Keratinocyte (primary cell): ENCODE data around the gene NHLRC2. TPM values are rescaled to one million over a fixed set of nuclear protein-coding genes. Genes with fewer than 3 reads are reported as not detected.
"Not testable (repeated sequence)": the region's sequence is repeated elsewhere in the genome, so short reads cannot be mapped to it uniquely, and the experiment has no call there.

Source experiments
- DNase-seq: peaks from one replicate; pipeline ENCODE4 v3.0.0-alpha.2; 2011; ENCODE audit warnings: low read depth, missing footprints, low spot score
- FAIRE-seq: peaks from 2 replicates; lab custom pipeline; 2011; peaks lifted over from hg19 to GRCh38; lab: Jason Lieb, UNC
- H2AFZ ChIP-seq: 2 replicates; pipeline ENCODE4 v1.6.0; 2012; ENCODE audit warnings: low read length, control low read depth, inconsistent platforms; ENCODE audit not compliant: control insufficient read depth
- H3K27ac ChIP-seq: 2 replicates; pipeline ENCODE4 v1.5.1; 2011; ENCODE audit warnings: low read length; ENCODE audit not compliant: control insufficient read depth, insufficient read depth
- H3K27me3 ChIP-seq: 3 replicates; pipeline ENCODE4 v1.6.0; 2011; ENCODE audit warnings: low read length; ENCODE audit not compliant: control insufficient read depth, insufficient read depth; ENCODE audit errors: extremely low read depth
- H3K36me3 ChIP-seq, 2 experiments: 2 replicates in 1 of 2; 3 replicates in 1 of 2; pipeline ENCODE4 v1.5.1; 2011; ENCODE audit warnings: low read length in 2 of 2, mild to moderate bottlenecking in 1 of 2; ENCODE audit not compliant: control insufficient read depth in 2 of 2, insufficient read depth in 2 of 2; ENCODE audit errors: extremely low read depth in 1 of 2
- H3K4me1 ChIP-seq: 3 replicates; pipeline ENCODE4 v1.5.1; 2011; ENCODE audit warnings: low read length; ENCODE audit not compliant: control insufficient read depth, insufficient read depth; ENCODE audit errors: extremely low read depth
- H3K4me2 ChIP-seq: 3 replicates; pipeline ENCODE4 v1.6.0; 2011; ENCODE audit warnings: low read depth, low read length; ENCODE audit not compliant: control insufficient read depth, insufficient read depth; ENCODE audit errors: extremely low read depth
- H3K4me3 ChIP-seq, 3 experiments: fragments of 200-600 bp in 1 of 3; sonication (generic) in 1 of 3; 2 replicates in 2 of 3; 3 replicates in 1 of 3; pipeline ENCODE4 v1.5.1; 2011 to 2016; ENCODE audit warnings: low read length in 3 of 3, mild to moderate bottlenecking in 3 of 3, control low read depth in 2 of 3, inconsistent platforms in 1 of 3, low read depth in 1 of 3, mixed read lengths in 1 of 3, mixed run types in 1 of 3, moderate library complexity in 1 of 3; ENCODE audit not compliant: control insufficient read depth in 2 of 3, insufficient read depth in 2 of 3; ENCODE audit errors: extremely low read depth in 1 of 3
- H3K79me2 ChIP-seq: 2 replicates; pipeline ENCODE4 v1.6.0; 2012; ENCODE audit warnings: low read length; ENCODE audit not compliant: control insufficient read depth, insufficient read depth
- H3K9ac ChIP-seq: 3 replicates; pipeline ENCODE4 v1.6.0; 2011; ENCODE audit warnings: low read length; ENCODE audit not compliant: control insufficient read depth, insufficient read depth; ENCODE audit errors: extremely low read depth
- H3K9me1 ChIP-seq: 3 replicates; pipeline ENCODE4 v1.6.0; 2011; ENCODE audit warnings: low read length; ENCODE audit not compliant: control insufficient read depth, insufficient read depth; ENCODE audit errors: extremely low read depth
- H3K9me3 ChIP-seq: 2 replicates; pipeline ENCODE4 v1.5.1; 2012; ENCODE audit warnings: low read depth, low read length; ENCODE audit not compliant: control insufficient read depth
- H4K20me1 ChIP-seq: 3 replicates; pipeline ENCODE4 v1.6.0; 2011; ENCODE audit warnings: low read length; ENCODE audit not compliant: control insufficient read depth, insufficient read depth; ENCODE audit errors: extremely low read depth
- CTCF ChIP-seq, 3 experiments: IDR thresholded peaks in 1 of 3; conservative IDR thresholded peaks in 1 of 3; optimal IDR thresholded peaks in 1 of 3; 2 replicates in 2 of 3; 3 replicates in 1 of 3; pipeline versions ENCODE3 to v1.5.1; 2011; ENCODE audit warnings: low read length in 3 of 3, mild to moderate bottlenecking in 3 of 3, moderate library complexity in 2 of 3, control low read depth in 1 of 3, inconsistent platforms in 1 of 3; ENCODE audit not compliant: insufficient read depth in 2 of 3; ENCODE audit errors: extremely low read depth in 1 of 3
- EZH2 ChIP-seq: IDR thresholded peaks from one replicate; pipeline ENCODE4 v1.6.1; 2012; ENCODE audit warnings: inconsistent platforms, mild to moderate bottlenecking, low read length, moderate library complexity
- dilution Hi-C: fragments of 300-500 bp; cut with MboI; formaldehyde crosslinking; loops from one replicate; pipeline ENCODE4 v1.7.0; 2020; ENCODE audit warnings: low sequenced_read_pairs; ENCODE audit not compliant: extremely low pct_ligation_motif_present
- polyA plus RNA-seq, 5 experiments: library from polyadenylated mRNA; depleted of rRNA in 3 of 5; stranded (reverse) in 3 of 5; stranded (forward) in 1 of 5; unstranded in 1 of 5; fragments of >200 nt; gene quantifications; 1 replicate in 1 of 5; 2 replicates in 3 of 5; 3 replicates in 1 of 5; pipeline versions ENCODE4 v1.2.1 to v1.2.3, GENCODE V29; 2011 to 2012; ENCODE audit warnings: missing spikeins in 2 of 5, low read depth in 1 of 5, low replicate concordance in 1 of 5

The NHLRC2 gene
- polyA plus RNA-seq, 1 donor (not counting 4 experiments of a cell fraction or from before 2014, with no cell fraction given) = 7.5 TPM

GRCh38 chr10:113823389-113823788 is 31.1 kb upstream of the NHLRC2 start:
- Histone ChIP-seq H3K4me3 (no peak overlapping the region), H3K9me1 (no peaks in the 10 kb centered on the region), H4K20me1 (no peaks in the 10 kb centered on the region), H3K9ac (no peak overlapping the region), H3K4me1 (no peaks in the 10 kb centered on the region), H3K9me3 (no peaks in the 10 kb centered on the region), H3K27me3 (no peaks in the 10 kb centered on the region), H3K79me2 (no peaks in the 10 kb centered on the region), H3K36me3 (no peaks in the 10 kb centered on the region), H3K4me2 (no peak overlapping the region), H3K27ac (no peak overlapping the region), H2AFZ (no peak overlapping the region)
- no peak for TF ChIP-seq EZH2
- no peak for TF ChIP-seq CTCF (optimal IDR thresholded peaks at IDR 0.05 in 1 of 3, IDR thresholded peaks at IDR 0.05 in 1 of 3, conservative IDR thresholded peaks at IDR 0.05 in 1 of 3; ENCODE audit: extremely low read depth in 1 of 3, insufficient read depth in 2 of 3, low read length in 3 of 3)
- FAIRE-seq (no peak), DNase-seq (no peak)
- dilution Hi-C loops = no loop called here

- H3K4me1 ChIP-seq = no peaks in the 10 kb centered on the region
- H3K27ac ChIP-seq = no peak overlapping the region
- no peak overlapping the region for H3K4me2 ChIP-seq
- H3K4me3 ChIP-seq = no peak overlapping the region
- H3K9ac ChIP-seq = no peak overlapping the region
- H3K9me3 ChIP-seq = no peaks in the 10 kb centered on the region
- H3K9me1 ChIP-seq = no peaks in the 10 kb centered on the region
- no peak overlapping the region for H2AFZ ChIP-seq
- no peaks in the 10 kb centered on the region for H3K36me3 ChIP-seq
- dilution Hi-C loops = no loop called here
- H3K27me3 ChIP-seq = no peaks in the 10 kb centered on the region
- DNase-seq = no peak
- FAIRE-seq = no peak
- no peaks in the 10 kb centered on the region for H4K20me1 ChIP-seq
- TF ChIP-seq EZH2 (no peak), CTCF (optimal IDR thresholded peaks at IDR 0.05 in 1 of 3, IDR thresholded peaks at IDR 0.05 in 1 of 3, conservative IDR thresholded peaks at IDR 0.05 in 1 of 3; ENCODE audit: extremely low read depth in 1 of 3, insufficient read depth in 2 of 3, low read length in 3 of 3) (no peak)
- no peaks in the 10 kb centered on the region for H3K79me2 ChIP-seq
Observed at GRCh38 chr10:113825791-113826190, 28.7 kb upstream of the NHLRC2 start.

GRCh38 chr10:113828567-113828966 is 25.9 kb upstream of the NHLRC2 start:
- H2AFZ ChIP-seq, dilution Hi-C loops, H3K4me2 ChIP-seq: not testable (repeated sequence)

More at GRCh38 chr10:113828567-113828966, 25.9 kb upstream of the NHLRC2 start:
- not testable (repeated sequence) for H3K4me3 ChIP-seq, H3K9me3 ChIP-seq, FAIRE-seq, DNase-seq, H4K20me1 ChIP-seq, H3K27me3 ChIP-seq, H3K9me1 ChIP-seq, H3K4me1 ChIP-seq, H3K79me2 ChIP-seq, H3K27ac ChIP-seq, H3K9ac ChIP-seq, H3K36me3 ChIP-seq
